NCI-H1694 treated with DMSO at 0.1 percent for 48 hours (cell line): ENCODE measurements around the gene SSU72.

Experiments
- DNase-seq: peaks from one replicate; lab custom pipeline; 2025; lab: John Stamatoyannopoulos, UW

The SSU72 gene

DNA sequence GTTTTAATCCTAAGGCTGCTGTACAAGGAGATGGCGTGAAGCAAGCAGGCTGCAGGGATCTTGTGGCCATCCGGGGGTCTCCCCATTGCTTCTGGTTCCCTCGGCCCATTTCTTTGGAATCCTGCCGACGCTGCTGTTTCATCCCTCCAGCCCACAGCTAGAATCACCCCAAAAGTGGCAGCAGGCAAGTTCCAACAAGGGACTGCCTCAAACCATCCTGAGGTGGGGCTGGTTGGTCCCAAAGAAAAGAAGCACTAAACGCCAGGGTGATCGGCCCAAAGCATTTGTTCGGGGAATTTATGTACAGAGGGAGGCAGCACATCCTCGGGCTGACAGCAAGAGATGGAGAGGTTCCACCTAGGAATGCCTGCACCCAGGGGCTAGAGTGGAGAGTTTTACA, 36.1 kb upstream of the SSU72 start:
- no peak for DNase-seq

DNA sequence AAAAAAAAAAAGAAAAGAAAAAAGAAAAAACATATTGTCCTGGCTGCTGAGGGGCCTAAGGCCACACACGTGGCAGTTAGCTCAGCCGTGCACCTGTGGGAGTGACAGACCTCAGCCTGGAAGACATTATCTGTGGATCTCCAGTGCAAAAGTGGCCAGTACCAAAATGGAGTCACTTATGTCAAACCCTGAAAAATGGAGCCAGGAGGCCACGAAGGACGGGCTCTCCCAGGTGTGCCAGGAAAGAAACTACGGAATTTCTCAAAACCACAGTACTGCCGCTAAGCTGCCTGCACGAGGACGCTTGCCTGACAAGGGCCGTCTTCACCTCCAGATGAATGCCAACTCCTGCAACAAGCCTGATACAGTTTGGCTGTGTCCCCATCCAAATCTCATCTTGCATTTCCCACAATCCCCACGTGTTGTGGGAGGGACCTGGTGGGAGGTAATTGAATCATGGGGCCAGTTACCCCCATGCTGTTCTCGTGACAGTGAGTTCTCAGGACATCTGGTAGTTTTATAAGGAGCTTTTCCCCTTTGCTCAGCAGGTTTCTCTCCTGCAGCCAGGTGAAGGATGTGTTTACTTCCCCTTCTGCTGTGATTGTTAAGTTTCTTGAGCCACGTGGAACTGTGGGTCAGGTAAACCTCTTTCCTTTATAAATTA, 35.3 kb upstream of the SSU72 start:
- no peak for DNase-seq

DNA sequence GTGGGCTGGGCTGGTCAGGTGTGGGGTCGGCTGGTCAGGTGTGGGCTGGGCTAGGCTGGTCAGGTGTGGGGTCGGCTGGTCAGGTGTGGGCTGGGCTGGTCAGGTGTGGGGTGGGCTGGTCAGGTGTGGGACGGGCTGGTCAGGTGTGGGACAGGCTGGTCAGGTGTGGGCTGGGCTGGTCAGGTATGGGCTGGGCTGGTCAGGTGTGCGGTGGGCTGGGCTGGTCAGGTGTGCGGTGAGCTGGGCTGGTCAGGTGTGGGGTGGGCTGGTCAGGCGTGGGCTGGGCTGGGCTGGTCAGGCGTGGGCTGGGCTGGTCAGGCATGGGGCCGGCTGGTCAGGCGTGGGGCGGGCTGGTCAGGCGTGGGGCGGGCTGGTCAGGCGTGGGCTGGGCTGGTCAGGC, 31.6 kb upstream of the SSU72 start:
- DNase-seq = no peak

DNA sequence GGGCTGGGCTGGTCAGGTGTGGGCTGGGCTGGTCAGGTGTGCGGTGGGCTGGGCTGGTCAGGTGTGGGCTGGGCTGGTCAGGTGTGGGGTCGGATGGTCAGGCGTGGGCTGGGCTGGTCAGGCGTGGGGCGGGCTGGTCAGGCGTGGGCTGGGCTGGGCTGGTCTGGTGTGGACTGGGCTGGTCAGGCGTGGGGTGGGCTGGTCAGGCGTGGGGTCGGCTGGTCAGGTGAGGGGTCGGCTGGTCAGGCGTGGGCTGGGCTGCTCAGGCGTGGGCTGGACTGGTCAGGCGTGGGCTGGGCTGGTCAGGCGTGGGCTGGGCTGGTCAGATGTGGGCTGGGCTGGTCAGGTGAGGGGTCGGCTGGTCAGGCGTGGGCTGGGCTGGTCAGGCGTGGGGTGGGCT, 31.1 kb upstream of the SSU72 start:
- DNase-seq = no peak

DNA sequence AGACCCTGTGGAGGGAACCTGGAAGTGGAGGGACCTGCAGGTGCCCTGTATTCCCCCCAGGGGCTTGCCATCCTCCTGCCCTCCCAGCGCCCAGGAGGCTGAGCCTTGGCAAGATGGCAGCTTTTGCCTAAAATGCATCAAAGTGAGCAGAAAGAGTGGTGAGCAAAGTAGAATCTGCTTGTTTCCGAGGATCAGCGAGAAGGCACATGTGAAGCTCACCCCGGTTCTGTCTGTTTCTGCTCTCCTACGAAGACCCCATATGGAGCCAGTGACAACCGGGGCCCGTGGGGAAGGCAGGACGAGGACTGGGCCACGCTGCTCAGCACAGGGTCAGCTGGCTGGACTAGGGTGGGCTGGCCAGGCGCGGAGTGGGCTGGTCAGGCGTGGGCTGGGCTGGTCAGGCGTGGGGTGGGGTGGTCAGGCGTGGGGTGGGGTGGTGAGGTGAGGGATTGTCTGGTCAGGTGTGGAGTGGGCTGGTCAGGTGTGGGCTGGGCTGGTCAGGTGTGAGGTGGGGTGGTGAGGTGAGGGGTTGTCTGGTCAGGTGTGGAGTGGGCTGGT, 30.4 kb upstream of the SSU72 start:
- DNase-seq = no peak

DNA sequence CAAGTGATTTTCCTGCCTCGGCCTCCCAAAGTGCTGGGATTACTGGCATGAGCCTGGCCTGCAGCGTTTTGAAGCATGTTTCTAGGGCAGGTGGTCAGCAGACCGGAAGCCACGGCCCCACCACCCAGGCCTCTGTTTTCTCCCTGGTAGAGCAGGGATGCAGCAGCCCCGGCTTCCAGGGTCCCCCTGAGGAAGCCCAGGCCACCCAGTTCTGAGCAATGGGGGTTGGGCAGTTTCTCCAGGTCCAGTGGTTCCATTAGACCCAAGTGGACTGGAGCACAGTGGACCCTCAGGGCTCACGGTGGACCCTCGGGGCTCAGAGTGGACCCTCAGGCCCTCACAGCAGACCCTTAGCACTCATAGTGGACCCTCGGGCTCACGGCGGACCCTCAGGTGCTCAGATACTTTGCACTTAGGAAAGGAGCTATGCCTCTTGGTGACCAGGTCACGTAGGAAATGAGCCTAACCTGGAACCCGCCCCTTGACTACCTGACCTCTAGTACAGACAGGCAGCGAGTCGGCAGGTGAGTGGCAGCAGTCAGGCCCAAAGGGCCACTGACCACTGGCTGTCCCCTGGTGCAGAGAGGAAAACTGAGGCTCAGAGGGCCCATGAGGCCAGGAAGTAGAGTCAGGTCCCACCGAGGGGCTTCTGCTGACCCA, 29.8 kb upstream of the SSU72 start:
- DNase-seq = no peak

DNA sequence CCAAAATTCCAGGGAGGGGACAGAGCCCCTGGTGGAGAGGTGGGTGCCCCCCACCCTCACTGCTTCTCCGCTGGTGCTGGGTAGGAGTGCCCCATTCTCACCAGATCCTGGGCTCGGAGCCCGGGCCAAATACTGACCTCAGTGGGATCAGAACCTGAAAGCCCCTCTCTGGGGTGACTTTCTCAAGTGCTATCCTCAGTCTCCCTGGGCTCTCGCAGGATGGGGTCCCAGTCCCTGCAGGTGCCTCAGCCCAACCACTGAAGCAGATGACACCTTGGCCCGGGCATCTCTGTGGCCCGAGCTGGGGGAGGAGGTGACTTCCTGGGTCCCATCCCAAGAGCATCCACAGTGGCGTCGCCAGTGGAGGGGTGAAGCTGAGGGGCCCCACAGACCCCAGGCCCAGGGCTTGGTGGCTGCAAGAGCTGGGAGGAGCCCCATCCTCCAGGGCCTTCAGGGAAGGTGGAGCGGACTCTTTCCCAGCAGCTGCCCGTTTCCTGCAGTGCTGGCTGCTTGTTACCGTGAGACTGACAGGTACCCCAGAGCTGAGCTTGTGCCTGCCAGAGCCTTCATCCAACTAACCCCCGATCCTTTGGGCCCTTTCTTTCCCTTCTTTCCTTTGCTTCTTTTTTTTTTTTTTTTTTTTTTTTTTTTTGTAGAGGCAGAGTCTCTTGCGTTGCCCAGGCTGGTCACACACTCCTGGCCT, 29.2 kb upstream of the SSU72 start:
- no peak for DNase-seq

DNA sequence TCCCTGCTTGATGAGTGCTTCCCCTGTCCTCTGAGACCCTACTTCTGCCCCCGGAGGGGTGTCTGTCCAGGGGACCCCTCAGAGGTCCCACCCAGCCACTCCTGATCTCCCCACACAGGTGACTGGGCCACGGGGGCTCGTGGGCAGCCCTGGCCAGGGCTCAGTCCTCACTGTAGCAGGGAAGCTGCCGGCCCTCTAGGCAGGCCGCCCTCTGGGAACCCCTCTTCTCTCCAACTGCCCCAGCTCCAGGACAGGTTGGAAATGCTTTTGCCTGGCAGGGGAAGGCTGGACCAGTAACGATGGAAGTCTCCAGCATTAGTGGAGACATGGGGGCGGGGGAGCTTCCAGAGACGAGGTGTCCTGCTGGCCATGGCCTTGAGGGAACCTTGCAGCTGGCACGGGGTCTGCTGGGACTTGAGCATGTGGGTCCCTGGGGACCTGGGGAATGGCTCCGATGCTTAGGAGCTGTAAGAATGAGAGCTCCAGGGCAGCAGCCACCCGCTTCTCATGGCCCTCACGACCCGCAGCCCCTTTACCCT, 28.4 kb upstream of the SSU72 start:
- no peak for DNase-seq

DNA sequence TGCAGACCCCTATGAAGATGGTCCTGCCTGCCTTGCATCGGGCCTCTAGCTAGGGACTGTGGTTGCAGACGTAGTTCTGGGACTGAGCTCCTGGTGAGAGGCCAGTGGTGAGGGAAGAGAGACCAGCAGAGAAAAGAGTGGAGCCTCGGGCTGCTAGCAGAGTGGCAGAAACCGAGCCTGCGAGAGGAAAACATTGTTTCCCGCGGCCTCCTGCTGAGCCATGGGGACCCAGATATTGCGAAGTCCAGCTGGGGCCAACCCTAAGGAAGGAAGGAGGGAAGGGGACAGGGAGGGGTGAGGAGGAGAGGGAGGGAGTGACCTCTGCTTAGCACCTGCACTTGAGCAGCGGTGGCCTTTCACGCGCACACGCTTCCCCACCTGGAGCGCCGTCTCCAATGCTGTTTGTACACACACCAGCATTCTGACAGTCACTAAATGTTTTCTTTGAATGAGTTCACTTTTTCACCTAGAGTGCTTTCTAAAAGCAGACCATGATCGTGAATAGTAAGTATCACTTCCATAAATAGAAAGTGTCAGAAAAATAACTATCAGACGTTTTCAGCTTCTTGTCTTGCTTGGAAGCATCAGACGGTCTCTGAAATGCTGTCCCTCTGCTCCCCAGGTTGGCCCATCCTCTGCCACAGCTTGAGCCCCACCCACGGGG, 27.8 kb upstream of the SSU72 start:
- DNase-seq = no peak

DNA sequence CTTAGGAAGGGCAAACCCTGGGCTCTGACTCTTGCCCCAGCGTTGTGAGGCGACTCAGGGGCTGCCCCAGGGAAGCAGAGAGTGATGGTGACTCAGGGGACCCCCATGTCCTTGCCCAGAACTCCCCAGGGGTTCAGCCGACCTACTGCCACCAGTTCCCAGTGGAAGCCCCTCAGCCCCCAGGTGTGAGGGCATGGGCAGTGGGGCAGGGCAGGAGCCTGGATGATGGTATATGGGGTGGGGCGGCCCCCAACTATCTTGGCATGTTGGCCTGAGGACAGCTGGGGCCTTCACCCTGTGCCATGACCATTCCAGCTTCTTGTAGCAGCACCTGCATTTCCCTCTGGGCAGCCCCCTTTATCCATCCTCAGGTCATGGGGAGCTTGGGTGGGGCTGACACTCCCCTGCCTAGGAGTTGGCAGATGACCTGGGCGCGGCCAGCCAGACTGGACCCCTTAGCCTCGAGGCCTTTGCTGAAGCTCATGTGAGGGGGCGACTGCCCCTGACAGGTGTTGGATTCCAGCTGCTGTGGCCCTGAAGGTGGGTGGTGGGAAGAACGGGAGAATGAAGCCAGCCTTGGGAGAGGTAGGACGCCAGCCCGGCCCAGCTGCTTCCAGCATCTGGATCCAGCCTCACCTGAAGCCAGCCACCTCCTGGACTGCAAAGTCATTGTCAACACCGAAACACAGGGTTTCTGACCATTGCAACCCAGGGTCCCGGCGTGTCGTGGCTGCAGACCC, 27.1 kb upstream of the SSU72 start:
- DNase-seq = no peak

DNA sequence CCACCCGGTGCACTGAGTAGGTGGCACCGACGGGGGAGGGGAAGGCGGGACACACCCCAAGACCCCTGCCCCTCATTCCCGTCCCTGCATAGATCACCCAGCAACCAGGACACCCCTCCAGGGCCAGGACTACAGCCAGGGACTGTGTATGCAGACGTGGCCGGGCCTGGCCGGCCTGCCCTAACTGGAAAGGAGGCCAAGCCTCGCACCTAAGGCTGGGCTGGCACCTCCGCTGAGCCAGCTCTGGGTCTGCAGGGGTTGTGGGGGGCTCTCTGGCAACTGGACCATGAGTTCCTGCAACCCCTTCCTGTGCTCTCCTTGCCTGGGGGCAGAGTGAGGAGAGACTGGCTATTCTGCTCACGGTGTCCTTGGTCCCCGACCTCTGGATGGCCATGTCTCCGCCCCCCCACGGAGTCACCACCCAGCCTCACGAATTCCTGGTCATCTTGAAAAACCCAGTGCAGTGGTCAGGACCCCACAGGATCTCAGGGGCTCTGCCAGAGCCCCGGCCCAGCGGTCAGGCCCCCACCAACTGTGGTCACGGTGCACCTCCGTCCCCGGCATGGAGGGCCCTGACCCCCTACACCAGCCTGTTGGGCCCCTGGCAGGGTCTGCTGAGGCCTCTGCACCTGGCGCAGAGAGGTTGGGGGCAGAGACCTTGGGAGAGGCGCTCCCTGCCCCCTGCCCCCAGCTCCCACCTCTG, 26.3 kb upstream of the SSU72 start:
- no peak for DNase-seq

DNA sequence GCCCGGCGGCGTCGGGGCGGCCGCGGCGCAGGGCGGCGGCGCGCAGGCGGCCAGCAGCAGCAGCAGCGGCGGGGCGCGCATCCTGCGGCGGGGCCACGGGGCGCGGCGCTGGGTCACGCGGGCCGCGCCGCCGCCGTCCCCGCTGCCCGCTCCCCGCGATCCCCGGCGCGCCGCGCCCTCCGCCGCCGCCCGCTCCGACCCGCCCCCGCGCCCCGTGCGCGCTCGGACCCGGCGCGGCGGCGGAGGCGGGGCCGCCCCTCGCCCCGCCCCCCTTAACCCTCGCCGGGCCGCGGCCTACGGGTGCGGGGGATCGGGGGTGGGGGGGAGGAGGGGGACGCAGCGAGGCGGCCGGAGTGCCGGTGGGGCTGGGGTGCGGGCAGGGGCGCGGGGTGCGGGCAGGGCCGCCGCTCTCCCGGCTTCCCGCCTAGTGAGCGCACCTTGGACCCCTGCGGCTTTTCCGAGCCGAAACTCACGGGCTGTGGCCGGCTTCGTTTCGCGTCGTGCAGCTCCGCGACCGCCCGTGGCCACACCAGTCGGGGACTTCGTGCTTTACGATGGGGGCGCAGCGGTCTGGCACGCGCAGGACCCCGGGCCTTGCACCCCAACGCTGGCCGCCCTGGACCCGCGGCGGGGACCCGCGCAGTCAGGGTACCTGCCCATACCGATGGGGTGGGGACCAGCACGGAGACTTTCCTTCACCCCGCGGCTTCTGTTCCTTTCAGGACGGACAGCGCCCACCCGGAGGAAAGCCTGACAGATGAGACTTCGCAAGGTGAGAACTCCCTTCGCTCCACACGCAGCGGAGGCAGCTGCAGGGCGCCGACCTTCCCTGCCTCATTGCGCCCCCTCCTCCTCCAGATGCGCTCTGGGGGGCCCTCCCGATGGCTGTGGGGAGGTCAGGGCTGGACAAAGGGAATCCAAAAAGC, 25.5 kb upstream of the SSU72 start, which contains the start of gene FNDC10:
FNDC10 (minus strand) TSS at position 201 of the 926 bp plus-strand sequence; CDS start at position 81, 120 bp downstream.
- no peak for DNase-seq

DNA sequence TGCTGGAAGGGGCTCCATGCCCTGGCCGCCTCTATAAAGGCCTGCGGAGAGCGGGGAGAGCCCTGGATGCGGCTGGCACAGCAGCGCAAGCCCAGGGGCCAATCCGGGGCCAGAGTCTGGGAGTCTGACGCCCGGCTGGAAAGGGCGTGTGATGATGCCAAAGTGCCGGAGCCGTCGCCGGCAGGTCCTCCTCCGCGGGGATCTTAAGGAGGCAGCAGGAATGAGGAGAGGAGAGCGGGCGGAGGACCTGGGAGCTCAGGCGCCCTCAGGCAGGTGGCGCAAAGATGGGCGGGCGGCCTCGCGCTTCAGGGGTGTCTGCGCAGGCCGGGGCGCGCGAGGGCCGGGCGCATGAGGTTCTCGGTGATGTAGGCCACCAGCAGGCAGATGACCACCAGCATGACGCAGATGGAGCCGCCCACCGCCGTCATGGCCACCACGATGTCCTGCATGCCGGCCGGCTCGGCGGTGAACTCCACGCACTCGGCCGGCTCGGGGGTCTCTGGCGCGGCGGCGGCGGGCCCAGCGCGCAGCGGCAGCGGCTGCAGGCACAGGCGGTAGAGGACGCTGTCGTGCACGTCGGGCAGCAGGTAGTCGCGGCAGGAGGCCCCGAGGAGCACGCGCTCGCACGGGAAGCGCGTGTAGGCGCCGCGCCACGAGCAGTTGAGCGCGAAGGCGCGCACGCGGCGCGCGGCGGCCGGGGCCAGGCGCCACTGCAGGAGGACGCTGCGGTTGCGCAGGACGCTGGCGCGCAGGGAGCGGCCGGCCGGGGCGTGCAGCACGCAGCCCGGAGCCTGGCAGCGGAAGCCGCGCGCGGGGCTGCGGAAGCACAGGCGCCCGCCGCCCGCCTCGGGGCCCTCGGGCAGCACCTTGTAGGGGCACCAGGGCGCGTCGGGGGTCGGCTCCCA, 24.6 kb upstream of the SSU72 start:
- no peak for DNase-seq

DNA sequence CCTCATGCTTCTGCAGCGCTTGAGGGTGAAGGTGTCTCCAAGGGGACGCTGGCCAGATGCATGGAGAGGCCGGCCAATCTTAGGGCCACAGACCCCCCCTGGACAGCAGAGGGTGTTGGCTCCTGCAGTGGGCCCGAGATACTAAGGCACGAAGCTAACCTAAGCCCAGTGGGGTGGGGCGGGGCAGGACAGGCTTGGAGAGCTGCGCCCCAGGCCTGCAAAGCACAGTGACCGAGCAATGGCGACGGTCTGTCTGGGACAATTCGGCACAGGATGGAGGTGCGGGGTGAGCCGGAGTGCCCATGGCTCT, 24.0 kb upstream of the SSU72 start:
- DNase-seq = no peak

DNA sequence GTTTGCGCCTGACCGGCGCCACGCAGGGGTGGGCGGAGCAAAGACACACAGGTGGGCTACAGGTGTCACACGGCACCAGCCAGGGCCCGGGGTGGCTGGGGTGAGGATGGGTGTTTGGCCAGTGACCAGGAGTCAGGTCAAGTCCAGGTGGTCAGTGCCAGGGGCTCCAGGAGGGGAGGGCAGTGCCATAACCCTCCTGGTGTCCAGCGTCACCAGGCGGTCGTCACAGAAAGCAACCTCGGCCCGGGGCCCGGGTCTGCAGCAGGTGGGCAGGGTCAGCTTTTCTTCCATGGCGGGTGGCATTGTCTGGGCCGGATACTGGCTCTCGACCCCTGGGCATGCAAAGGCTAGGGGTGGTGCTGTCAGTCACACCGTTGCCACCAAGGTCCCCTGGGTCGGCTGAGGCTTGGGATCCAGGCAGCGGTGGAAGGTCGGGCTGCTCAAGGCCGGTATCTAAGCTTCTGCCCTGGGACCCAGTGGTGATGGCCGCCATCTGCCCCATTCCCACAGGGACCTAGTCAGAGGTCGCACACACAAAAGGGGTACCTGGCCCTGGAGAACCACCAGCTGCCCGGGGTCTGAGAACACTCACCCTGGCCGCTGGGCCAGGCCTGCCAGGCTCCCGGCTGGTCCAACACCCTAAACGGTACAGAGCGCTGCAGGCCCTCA, 23.5 kb upstream of the SSU72 start:
- no peak for DNase-seq

DNA sequence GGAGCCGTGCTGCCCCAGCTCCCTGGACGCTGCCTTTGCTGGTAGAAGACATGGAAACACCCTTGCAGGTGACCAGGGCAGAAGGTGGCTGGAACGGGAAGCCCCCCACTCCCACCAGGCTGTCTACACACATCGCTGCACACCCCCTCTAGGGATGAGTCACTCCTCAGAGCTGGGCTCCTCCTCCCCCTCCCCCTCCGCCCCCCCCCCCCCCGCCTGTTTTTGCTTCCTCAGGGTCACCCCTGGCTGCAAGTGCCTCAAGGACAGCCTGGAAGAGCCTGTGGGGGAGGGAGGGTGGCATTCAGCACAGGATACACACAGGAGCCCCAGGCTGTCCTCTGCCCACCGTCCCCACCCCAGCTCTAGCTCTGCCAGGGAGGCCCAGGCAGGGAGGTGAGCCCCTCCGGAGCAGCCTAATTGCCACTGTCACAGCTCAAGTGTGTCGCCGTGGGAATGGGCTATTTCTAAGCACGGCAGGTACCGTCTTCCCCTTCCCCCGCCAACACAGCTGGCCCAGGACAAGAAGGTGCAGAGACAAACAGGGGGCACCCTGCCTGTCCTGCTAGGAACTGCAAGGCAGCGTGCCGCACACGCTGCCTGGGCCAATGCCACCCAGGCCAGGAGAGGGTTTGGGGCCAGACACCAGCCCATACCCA, 22.7 kb upstream of the SSU72 start:
- no peak for DNase-seq

DNA sequence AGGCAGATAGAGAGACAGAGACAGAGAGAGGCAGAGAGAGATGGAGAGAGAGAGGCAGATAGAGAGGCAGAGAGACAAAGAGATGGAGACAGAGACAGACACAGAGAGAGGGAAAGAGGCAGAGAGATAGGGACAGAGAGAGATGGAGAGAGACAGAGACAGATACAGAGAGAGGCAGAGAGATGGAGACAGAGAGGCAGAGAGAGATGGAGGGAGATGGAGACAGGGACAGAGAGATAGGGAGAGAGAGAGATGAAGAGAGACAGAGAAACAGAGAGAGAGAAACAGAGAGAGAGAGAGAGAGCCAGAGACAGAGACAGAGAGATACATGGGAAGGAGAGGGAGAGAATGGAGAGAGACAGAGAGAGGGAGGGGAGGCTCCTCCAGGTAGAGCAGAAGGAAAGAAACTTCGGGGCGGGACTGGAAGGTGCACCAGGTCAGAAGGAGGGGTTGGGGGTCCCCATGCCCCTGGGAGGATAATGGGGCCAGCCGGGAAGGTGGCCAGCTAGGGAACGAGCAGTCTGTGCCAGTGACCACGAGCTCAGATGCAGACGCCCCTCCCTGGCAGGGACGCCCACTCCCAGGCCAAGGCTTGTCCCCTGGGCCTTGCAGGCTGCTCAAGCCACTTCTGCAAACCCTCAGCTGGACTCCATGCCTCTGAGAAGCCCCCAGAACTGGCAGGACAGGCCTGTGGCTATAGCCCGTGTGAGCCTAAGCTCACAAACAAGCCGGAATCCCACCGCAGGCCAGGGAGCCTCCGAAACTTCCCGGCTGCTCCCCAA, 22.0 kb upstream of the SSU72 start:
- DNase-seq = no peak
